Measurements from ENCODE around the gene SCAMP1. TPM values are rescaled to one million over a fixed set of nuclear protein-coding genes. Genes with fewer than 3 reads are reported as not detected.
"Not testable (repeated sequence)": the region's sequence is repeated elsewhere in the genome, so short reads cannot be mapped to it uniquely, and the experiment has no call there.

SCAMP1 gene
- total RNA-seq, 4 donors from 2014 or later = 28.3 to 33.1 (median 30.9) TPM

DNA sequence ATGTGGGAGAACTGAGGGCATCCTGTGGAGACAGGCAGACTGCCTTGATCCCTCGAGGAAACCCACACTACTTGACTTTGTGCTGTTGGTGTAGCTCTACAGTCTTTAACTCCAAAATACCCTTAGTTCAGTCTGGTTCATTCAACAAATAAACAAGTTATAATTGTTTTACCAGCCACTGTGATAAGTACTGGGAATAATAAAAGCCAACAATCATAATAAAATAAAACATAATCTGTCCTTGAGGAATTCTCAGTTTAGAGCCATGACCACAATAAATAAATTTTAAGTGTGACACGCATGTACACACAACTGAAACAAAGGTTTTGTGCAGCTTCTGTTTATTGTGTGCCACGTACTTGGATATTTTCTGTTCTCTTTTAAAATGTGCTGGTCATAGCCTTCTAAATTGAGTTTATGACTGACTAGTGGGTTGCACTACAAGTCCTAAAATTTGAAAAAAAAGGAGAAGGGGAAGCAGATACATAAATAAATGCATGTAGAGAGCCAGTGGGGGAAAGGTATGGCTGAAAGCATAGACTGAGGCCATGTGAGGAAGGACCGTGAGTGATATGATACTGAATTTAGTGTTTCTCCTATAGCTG, 6.2 kb upstream of the SCAMP1 start:
- 67 to 73% methylated on average over 4 of the region's 4 CpGs for WGBS, 2 donors
- no peak for TF ChIP-seq POLR2A (IDR thresholded peaks at IDR 0.05)
- TF ChIP-seq, protein P1, sequence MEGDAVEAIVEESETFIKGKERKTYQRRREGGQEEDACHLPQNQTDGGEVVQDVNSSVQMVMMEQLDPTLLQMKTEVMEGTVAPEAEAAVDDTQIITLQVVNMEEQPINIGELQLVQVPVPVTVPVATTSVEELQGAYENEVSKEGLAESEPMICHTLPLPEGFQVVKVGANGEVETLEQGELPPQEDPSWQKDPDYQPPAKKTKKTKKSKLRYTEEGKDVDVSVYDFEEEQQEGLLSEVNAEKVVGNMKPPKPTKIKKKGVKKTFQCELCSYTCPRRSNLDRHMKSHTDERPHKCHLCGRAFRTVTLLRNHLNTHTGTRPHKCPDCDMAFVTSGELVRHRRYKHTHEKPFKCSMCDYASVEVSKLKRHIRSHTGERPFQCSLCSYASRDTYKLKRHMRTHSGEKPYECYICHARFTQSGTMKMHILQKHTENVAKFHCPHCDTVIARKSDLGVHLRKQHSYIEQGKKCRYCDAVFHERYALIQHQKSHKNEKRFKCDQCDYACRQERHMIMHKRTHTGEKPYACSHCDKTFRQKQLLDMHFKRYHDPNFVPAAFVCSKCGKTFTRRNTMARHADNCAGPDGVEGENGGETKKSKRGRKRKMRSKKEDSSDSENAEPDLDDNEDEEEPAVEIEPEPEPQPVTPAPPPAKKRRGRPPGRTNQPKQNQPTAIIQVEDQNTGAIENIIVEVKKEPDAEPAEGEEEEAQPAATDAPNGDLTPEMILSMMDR (IDR thresholded peaks at IDR 0.05) = no peak
- intact Hi-C loops (cut with DNase I; ENCODE audit: low total_unique reads) = no loop called here
- DNase-seq (ENCODE audit: low spot score in 2 of 2) = no peak
- no peak overlapping the region for H3K4me3 ChIP-seq (ENCODE audit: low read depth, poor library complexity, severe bottlenecking)

DNA sequence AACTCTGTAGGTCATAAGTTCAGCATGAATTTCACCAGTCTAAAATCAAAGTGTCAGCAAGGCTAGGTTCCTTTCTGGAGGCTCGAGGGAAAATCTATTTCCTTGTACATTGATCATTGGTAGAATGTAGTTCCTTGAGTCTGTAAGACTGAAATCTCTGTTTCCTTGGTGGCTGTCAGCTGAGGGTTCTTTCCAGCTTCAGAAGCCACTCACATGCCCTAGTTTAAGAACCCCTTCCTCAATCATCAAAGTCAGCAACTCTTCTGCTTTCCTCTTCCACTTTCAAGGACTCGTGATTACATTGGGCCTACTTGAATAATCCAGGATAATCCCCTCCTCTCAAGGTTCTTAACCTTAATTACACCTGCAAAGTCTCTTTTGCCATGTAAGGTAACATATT, 4.9 kb upstream of the SCAMP1 start:
- H3K4me3 ChIP-seq (ENCODE audit: low read depth, poor library complexity, severe bottlenecking) = no peak overlapping the region
- no peak for DNase-seq (ENCODE audit: low spot score in 2 of 2)
- intact Hi-C loops (cut with DNase I; ENCODE audit: low total_unique reads) = no loop called here
- 81 to 93% methylated on average over 2 of the region's 2 CpGs for WGBS, 2 donors
- TF ChIP-seq, protein P1 (IDR thresholded peaks at IDR 0.05) = no peak
- no peak for TF ChIP-seq POLR2A (IDR thresholded peaks at IDR 0.05)

DNA sequence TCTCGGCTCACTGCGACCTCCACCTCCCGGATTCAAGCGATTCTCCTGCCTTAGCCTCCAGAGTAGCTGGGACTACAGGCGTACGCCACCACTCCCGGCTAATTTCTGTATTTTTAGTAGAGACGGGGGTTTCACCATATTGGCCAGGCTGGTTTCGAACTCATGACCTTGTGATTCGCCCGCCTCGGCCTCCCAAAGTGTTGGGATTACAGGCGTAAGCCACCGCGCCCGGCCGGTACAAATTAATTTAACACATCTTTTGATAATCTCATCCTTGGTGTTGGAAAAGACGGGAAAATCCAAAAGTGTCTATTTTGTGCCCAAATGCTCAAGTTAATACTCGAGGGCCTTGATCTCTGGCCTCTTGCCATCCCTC, 974 bp upstream of the SCAMP1 start:
- DNase-seq (ENCODE audit: low spot score in 2 of 2); intact Hi-C loops (cut with DNase I; ENCODE audit: low total_unique reads): not testable (repeated sequence)
- 71 to 79% methylated on average over 19 of the region's 19 CpGs for WGBS, 2 donors
- H3K4me3 ChIP-seq (ENCODE audit: low read depth, poor library complexity, severe bottlenecking) = peak overlapping the region; percentile 93

DNA sequence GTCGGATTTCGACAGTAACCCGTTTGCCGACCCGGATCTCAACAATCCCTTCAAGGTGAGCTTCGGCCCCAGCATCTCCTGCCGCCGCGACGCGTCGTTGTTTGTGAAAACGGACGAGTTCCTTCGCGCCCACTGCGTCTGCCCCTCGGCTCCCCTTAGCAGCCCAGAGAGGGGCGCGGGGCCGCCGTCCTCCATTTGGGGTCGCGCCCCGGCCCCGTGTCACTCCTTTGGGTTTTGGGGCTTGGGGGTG, 182 bp downstream of the SCAMP1 start:
- intact Hi-C loops (cut with DNase I; ENCODE audit: low total_unique reads) = loop anchor here (2.0 kb wide), 1 partner anchor 66 kb away; the partner anchor contains the start of gene AP3B1
- DNase-seq (ENCODE audit: low spot score in 2 of 2) = no peak
- H3K4me3 ChIP-seq (ENCODE audit: low read depth, poor library complexity, severe bottlenecking) = peak overlapping the region; percentile 93
- no peak for TF ChIP-seq POLR2A (IDR thresholded peaks at IDR 0.05)
- TF ChIP-seq, protein P1 (IDR thresholded peaks at IDR 0.05) = no peak
- WGBS, 2 donors = 1 to 3% methylated on average over 8 to 23 of the region's 26 CpGs

DNA sequence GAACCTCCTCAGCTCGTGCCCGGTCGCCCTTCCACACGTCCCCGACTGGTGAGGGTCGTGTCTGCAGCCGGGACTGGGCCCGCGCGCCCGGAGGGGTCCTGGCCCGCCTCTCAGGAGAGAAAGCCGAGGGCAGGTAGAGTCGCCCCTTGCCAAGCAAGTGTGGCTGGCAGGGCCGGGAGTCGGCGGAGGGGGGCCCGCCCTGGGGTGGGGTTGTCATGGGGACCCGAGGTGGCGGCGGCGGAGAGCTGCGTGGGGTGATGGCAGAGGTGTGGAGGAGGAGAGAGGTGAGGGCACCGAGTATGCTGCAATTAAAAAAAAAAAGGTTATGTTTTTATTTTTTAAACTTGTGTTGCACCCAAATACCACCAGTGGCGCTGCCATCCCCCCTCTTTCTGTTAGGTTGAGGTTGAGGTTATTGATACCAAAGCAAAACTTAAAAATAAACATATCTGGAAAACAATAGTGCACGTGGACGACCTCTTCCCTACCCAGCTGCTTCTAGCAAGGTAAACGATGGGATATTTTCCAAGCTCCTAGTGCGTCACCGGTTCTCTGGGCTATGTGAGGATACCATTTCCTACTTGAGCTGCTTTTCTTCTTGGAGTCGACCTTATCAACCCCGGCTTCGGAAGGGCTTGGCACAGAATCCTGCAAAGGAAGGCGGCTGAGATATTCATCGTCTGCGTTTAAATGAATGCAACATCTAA, 660 bp downstream of the SCAMP1 start:
- H3K4me3 ChIP-seq (ENCODE audit: low read depth, poor library complexity, severe bottlenecking) = peak overlapping the region; percentile 93
- TF ChIP-seq POLR2A (IDR thresholded peaks at IDR 0.05) = no peak
- TF ChIP-seq, protein P1 (IDR thresholded peaks at IDR 0.05) = no peak
- 0% methylated on average over 24 to 29 of the region's 36 CpGs for WGBS, 2 donors
- intact Hi-C loops (cut with DNase I; ENCODE audit: low total_unique reads) = loop anchor here (2.0 kb wide), 1 partner anchor 66 kb away; the partner anchor contains the start of gene AP3B1
- peak; percentile 38 to 91 for DNase-seq (ENCODE audit: low spot score in 2 of 2)

DNA sequence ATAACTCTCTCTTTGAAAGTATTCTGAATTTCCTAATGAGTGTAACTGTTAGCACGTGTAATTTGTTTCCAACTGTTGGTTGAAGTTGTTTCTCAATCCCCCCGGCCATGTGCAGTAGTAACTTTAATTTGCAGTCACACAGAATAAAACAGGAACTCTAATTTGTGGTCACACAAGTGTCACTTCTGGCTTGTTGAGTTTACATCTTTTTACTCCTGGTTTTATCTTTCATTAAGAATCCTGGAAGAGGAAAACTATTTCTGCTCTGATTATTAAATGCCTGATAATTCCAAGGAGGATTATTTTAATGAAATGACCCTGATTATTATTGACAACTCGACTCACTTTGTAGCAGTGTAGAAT, 1.2 kb downstream of the SCAMP1 start:
- TF ChIP-seq, protein P1 (IDR thresholded peaks at IDR 0.05) = no peak
- TF ChIP-seq POLR2A (IDR thresholded peaks at IDR 0.05) = no peak
- 6 to 9% methylated on average over 3 of the region's 3 CpGs for WGBS, 2 donors
- no peak for DNase-seq (ENCODE audit: low spot score in 2 of 2)
- intact Hi-C loops (cut with DNase I; ENCODE audit: low total_unique reads) = loop anchor here (2.0 kb wide), 1 partner anchor 67 kb away; the partner anchor contains the start of gene AP3B1
- H3K4me3 ChIP-seq (ENCODE audit: low read depth, poor library complexity, severe bottlenecking) = no peak overlapping the region

All from lower leg skin (tissue), 4 donors.